MM.1S (cell line): Measurements from ENCODE around the gene GOLPH3.

ENCODE experiments used
- EZH2phosphoT487 ChIP-seq: fragments of 300-600 bp; sonication (generic); IDR thresholded peaks from 2 replicates; pipeline ENCODE4 v1.6.1; 2018; ENCODE audit warnings: antibody characterized with exemption, low read length
- TF ChIP-seq, protein P1 (sequence below): fragments of 300-600 bp; sonication (generic); IDR thresholded peaks from 2 replicates; pipeline ENCODE4 v1.5.1; 2016; ENCODE audit warnings: antibody characterized with exemption, low read length, mixed read lengths

DNA sequence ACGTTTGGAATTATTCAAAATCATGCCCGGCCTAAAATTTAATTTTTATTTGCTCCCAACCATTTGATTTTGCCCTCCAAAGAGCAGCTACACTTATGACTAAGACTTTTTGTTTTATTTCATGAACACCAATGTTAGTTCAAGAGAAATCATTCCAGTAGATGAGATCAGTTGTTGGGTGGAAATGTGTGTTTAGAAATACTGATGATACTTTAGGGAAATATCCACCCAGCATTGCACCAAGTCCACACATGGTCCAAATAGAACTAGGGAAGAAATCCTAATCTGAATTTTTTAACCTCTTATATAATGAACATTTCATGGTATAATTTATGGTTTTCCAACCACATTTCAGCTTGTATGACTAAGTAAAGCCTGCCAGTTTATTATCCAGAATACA lies 28.3 kb upstream of the GOLPH3 start:
- TF ChIP-seq, protein P1, sequence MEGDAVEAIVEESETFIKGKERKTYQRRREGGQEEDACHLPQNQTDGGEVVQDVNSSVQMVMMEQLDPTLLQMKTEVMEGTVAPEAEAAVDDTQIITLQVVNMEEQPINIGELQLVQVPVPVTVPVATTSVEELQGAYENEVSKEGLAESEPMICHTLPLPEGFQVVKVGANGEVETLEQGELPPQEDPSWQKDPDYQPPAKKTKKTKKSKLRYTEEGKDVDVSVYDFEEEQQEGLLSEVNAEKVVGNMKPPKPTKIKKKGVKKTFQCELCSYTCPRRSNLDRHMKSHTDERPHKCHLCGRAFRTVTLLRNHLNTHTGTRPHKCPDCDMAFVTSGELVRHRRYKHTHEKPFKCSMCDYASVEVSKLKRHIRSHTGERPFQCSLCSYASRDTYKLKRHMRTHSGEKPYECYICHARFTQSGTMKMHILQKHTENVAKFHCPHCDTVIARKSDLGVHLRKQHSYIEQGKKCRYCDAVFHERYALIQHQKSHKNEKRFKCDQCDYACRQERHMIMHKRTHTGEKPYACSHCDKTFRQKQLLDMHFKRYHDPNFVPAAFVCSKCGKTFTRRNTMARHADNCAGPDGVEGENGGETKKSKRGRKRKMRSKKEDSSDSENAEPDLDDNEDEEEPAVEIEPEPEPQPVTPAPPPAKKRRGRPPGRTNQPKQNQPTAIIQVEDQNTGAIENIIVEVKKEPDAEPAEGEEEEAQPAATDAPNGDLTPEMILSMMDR, result no peak
- no peak for TF ChIP-seq EZH2phosphoT487
